HG03196 (cell line): ENCODE results near the gene PLXNA4.

Source experiments
- ATAC-seq: cut with Tn5 transposase; IDR thresholded peaks from one replicate; pipeline ENCODE4 v1.9.1; 2021; ENCODE audit not compliant: unreplicated experiment

PLXNA4 gene

DNA sequence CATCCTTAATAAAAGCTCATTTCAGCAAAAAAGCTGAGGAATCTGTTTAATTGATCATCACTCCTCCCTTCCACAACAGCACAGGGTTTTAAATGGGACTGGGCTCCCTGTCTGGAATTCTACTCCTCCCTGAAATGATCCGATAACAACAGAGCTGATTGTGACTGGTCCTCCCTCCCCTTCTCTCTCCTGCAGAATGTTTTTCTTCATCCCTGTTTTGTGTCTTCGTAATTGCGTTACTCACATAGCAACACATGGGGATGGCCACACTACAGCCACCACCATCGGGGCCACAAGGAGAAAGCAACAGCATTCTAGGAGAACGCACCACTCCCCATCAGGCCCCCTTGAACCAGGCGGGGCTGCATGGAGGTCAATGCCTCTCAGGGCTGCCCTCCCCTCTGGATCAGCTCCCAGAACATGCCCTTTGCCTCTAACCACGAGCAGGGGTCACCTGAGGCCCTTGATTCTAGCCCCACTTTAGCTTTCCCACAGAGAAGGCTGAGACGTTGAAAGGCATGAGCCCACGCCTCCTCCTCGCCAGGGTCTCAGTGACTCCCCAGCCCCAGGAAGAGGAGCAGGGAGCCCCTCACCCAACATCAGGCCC is 152.6 kb downstream of the PLXNA4 start:
- ATAC-seq: no peak

DNA sequence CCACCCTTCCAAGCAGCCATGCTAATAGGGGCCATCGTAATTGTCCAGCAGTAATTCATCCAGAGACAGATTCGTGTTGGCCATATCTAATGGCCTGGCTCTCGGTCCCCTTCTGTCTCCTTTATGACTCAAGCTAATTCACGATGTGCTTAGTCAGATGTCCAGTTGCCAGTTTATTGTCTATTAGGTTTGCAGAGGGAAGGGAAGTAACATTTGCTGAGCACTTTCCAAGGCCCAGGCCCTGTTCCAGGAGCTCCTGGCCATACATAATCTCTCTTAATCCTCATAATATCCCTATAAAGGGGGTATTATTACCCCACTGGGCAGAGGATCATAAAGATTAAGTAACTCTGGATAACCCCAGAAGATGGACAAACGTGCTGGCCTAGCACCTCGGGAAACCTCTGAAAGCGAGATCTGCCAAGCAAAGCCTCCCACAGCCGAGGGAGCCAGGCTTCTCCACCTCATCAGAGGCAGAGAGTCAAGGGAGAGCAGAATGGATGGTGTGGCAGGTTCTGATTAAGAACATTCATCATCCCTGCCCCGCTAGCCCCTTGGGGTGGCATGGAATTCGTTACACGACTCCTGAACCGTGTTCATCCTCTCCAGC is 153.7 kb downstream of the PLXNA4 start:
- no peak for ATAC-seq

DNA sequence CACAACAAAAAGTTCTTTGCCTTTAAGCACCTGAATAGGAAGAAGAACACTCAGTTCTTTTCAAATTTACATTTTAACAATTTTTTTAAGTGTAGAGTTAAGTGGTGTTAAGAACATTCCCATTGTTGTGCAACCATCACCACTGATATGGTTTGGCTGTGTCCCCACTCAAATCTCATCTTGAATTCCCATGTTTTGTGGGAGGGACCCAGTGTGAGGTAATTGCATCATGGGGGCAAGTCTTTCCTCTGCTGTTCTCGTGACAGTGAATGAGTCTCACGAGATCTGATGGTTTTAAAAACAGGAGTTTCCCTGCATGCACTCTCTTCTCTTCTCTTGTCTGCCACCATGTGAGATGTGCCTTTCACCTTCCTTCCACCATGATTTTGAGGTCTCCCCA is 155.7 kb downstream of the PLXNA4 start:
- no peak for ATAC-seq

DNA sequence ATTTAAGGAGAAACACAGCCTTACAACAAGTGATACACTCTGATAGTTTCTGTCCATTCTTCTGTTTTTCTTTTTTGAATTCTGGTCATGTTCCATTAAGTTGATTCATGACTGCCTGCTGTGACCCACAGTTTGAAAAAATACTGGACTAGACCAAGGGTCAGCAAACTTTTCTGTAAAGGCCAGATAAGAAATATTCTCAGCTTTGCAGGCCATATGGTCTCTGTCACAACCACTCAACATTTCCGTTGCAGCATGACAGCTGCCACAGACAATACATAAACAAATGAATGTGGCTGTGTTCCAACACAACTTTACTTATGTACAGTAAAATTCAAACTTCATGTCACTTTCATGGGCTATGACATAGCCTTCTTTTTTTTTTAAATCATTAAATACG is 156.7 kb downstream of the PLXNA4 start:
- ATAC-seq: no peak

DNA sequence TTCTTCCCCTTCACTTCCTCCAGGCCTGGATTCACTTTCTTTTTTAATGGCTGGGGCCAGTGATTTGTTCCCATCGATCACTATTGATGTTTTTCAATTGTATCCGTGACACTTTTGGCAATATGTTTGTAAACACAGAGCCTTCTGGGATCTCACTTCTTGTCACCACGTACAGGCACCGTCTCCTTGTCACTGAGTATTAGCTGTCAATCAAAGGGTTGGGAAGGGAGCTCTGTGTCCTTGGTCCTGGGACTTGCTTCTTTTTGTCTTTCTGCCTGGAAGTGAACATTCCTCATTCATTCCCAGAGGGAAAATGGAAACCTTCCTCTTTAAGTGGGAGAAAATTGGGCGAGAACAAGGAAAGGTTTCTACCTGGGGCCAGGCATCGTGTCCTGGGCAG is 157.4 kb downstream of the PLXNA4 start:
- no peak for ATAC-seq

DNA sequence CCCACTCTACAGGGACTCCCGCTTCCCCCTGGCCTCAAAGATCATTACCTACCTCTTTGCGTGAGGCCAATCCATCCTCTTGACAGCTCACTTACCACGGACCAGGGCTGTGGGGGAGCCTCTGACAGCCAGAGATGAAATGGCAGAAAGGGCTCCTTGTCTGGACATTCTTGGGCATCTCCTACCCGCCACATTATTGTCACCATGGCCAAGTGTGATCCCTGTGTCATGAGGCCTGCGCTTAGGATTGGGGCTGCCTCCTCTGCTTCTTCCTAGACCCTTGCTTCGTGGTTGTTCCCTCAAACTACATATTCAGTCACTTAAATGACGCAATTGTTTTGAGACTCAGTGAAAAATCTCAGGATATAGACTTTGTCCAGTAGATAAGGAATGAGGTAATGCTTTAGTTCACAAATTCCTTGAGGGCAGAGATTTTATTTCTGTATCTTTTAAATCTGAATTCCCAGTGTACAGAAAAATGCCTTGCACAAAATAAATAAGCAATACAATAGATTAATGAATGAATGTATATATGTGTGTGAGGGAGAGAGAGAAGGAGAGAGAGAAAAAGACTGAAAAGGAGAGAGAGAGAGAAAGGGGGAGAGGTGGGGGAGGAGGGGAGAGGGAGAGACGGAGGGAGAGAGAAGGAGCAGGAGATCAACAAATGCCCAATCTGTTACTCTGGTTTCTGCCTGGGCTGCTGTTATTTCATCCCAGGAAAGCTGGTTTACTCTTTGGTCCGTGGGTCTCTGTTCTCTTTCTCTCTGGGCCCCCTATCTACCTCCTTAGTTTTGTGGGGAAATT is 159.0 kb downstream of the PLXNA4 start:
- ATAC-seq: no peak

DNA sequence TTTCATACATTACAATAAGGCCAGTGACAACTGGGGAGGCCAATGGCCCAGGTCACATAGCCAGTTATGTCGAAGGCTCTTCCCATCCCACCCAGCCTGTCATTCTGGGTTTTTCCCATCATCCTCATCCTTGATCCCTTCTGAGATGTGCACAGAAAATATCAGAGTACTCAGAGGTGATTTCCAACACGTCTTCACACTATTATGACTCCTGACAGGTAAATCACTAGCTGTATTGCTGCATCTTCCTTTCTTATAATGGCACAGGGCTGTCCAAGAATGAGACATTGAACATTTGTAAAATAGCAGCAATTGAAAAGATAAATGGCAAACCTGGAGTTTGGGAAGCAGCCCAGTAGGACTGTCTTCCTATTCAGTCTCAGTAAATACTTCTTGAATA is 159.9 kb downstream of the PLXNA4 start:
- ATAC-seq: no peak

DNA sequence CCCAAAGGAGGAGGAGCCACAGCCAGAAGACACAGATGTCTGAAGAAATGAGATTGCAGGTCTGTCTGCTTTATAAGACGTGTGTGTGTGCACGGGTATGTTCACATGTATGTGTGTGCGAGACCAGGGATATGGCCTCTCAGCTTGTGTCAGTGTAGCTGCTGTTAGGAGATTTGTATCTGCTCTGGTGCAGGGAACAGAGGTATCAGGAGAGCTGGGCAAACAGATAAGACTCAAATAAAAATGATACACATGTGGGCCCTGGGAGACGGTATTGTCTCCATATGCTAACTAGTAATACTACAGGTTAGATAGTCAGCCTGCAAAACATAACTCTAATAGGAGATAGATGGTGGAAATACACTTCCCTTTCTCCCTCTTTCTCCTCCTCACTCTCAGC is 161.0 kb downstream of the PLXNA4 start:
- no peak for ATAC-seq

DNA sequence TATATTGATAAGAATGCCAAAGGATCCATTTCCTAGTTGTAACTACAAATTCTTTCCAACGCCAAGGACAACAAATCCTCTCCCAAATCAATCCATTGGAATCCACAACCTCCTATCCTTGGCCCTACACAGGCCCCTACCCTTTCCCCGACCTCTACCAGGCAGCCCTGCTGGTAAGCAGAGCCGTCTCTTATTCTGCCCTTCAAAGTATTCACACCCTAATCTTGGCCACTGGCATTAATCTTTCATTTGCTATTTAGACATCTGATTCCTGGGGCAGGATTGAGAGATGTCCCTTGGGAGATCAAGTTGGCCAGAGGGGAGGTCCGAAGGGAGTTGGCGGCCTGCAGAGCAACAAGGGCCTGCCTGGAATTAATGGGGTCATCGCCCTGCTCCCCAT is 161.4 kb downstream of the PLXNA4 start:
- no peak for ATAC-seq

DNA sequence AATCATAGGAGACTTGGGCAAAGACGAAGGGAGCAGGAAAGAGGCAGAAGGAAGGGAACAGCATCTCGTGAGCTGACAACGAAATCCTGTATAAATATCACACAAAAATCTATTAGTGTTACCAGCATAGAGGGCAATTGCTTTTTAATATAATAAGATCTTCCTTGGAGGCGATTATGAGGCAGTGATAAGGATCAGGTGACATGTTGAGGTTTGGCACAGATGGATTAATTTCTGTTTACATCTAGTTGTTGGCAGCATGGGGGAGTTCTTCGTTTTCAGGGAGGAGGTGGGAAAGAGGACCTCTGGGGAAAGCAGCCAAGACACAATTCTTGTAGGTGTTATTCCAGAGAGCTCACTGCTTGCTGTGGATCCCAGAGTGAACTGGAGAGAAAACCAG is 163.8 kb downstream of the PLXNA4 start:
- ATAC-seq: no peak

DNA sequence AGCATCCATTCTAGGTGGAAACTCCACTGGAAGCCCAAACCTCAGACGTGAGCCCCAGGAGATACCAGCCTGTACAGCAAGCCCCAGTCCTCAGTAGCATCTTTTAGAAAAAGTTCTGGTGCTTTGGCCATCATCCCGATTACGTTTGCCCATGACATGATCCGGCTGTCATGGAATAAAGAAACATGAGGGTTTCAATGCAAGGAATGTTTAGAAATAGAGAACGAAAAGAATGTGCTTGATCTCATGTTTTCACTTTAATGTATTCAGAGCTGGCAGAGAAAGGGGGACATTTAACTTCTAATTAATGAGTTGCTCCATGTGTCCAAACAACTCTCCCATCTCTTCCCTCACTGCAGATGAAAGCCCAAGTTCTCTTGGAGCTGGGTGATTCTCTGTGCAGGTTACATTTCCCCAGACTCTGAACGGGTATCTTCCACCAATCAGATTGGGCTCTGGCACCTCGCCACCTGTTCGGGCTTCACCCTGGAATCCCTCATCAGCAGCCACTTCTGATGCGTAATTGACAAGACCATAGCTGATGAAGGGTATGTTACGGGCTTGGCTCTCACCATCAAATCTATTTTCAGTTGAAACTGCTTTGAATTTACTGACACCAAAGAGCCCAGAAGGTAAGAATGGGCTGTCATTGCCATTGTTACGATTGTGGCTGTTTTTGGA is 165.3 kb downstream of the PLXNA4 start:
- no peak for ATAC-seq

DNA sequence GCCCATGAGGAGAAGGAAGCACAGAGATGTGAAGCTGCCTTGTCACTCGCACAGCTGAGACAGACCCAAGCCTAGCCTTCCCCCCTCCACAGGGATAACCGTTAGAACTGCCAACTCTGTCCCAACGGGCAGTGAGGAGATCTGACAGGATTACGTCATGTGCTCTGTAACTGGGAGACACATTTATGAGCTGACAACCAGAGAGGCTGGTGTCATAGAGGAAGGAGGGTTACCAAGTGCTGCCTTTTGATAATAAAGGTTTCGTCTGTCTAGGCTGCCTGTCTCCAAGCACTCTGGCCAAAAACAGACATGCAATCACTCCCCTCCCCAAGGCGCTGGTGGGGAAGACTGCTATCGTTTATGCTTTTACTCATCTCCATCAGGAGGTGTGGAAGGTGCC is 165.9 kb downstream of the PLXNA4 start:
- ATAC-seq: no peak

DNA sequence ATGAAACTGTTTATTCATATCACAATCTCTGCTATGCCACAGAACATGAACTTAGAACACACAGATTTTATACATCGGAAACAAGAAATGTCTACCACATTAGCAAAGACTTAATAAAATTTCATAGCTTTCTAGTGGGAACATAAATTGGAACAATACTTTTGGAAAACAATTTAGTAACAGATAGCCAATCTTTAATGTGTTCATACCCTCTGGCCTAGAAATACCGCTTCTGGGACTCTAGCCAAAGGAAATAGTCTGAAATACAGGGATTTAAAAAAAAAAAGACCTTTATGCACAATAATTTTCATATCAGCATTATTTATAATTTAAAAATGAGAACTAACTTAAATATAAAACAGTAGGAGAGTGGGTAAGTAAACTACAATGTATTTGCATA is 168.5 kb downstream of the PLXNA4 start:
- no peak for ATAC-seq

DNA sequence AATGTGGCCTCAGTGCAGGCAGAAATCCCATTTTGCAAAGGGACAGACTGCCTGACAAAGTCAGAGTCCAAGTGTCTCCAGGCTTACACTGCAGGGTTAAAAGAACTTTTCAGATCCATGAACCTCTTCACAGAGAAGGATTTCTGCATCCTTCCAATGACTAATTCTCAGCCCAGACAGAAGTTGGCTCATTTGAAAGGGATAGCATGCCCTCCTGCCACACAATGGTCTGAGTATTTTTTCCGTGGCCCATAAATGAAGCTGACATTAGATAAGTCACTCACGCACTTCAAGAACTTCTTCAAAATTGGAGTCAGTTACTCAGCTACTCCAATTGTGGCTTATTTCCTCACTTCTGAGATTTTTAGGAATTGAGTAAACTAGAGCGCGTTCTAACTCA is 170.2 kb downstream of the PLXNA4 start:
- no peak for ATAC-seq

DNA sequence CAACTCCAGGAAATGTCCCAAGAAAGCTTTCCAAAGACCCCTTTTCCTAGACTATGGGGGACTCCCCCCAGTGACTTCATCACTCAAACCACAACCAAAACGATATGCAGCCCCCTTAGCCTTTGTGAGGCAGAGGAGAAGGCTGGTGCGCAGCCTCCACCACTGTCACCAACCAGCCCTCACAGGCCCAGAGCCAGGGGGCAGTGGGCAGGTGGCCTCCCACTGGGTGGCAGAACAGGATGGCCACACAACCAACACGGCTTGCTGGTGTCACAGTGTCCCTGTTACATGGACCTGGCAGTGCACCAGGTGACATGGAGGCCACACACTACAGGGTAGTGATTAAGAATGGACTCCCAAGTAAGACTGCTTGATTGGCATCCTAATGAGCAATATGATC is 172.0 kb downstream of the PLXNA4 start:
- no peak for ATAC-seq

DNA sequence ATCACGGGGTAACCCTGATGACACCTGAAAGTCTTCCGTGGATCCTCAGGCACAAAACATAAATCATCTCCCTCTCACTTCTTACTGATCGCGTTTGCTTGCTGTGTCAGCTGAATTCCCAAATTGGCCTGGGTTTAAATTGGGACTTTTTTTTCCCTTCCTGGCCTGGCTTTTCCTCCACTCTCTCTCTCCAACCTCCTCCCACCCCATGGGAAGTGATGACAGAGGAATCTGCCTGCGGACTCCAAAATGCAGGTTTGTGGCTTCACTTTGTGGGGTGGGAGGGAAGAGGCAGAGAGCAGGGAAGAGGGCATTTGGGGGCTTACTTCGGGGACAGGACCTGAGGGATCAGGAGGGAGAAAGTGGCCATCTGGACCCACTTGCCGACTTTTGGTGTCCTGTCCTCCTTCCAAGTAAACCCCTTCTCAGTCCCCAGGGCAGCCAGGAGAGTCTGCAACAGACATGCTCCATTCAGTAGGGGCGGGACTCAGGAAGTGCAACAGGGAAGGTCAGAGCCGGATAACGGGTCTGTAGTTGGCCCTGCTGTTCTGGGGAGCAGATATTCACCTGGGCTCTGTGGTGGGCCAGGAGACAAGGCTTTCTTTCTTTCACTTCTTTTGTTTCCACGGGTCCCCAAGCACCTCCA is 172.7 kb downstream of the PLXNA4 start:
- no peak for ATAC-seq

DNA sequence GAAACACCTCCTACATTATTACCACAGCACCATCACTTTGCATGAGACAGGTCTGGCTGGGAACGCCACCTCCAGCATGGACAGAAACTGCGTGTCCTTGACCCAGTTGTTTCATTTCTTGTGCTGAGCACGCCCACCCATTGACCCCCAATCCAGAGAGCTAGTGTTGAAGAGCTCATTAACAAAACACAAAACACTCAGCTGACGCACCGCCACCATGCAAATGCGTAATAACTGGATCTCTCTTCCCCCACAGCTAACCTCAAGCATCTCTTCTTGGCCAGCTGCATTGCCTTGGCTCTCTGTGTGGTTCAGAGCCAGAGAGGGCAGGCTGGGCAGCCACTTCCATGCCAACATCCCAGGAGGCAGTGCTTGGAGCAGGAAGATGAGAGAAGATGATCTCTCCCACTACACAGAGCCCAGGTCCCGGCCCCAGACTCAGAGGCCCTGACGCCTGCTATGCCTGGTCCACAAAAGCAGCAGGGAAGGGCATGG is 173.5 kb downstream of the PLXNA4 start:
- ATAC-seq: no peak

DNA sequence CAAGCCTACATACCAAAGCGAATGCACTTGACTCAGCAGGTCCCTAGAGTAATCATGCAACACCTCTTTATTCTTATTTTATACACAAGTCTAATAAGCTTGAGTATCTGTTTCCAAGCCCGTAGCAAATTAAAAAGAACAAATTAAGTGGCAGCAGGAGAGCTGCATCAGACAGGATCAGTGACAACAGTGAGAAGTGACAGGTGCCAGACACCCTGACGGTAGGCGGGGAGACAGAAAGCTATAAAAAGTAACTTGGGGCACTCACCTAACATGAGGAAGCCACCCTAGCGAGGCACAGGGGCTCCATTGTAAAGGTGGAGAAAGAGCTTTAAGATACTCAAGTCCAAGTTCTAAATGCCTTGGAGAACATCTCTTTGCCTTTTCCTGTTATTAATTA is 174.2 kb downstream of the PLXNA4 start:
- no peak for ATAC-seq

DNA sequence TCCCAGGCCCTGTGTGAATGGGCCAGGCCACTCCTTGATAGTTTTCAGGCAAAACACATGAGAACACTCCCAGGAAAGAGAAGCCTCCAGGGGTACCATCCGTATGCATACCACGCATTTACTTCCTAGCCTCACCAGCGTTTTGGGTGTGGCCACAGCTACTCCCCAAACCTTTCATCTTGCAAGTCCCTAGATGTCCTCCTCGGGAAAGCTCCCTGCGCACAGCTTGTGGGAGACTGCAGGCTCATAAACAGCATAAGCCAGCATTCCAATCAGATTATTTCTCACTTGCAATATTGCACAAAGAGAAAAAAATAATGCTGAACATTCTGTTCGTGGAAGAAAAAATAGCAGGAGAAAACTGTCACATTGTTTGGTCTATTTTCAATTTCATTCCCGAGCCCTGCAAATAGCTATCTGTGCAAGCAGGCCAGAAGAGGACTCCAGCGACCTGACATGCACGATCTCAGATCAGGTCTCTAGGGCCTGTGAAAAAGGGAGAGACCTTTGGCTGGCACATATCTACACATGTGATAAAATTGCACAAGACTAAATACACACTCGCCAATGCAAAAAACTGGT is 175.6 kb downstream of the PLXNA4 start:
- ATAC-seq: no peak

DNA sequence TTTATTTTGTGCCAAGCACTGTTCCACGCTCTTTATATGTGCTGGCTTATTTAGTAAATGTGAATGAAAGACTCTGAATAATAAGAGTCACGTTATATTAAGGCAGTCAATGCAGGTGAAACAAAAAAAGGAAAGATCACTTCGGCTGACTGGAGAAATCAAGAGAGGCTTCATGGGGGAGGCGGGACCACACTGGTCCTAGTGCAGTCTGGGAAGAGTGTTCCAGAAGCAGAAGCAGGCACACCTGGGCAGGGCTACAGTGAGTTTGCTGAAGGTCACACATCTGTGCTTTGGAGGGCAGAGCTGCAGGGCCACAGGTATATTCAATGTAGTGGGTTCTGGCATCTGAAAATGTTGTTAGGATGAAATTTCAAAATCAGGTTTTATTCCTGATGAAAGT is 176.9 kb downstream of the PLXNA4 start:
- ATAC-seq: no peak
